Caco-2 (cell line): Measurements from ENCODE around the gene PRG2. TPM values are rescaled to one million over a fixed set of nuclear protein-coding genes. Genes with fewer than 3 reads are reported as not detected.

Source experiments
- BruUV-seq: library from RNA; stranded (reverse); fragments of 400-500 nt; replicated peaks from 2 replicates; lab custom pipeline; 2021; lab: Mats Ljungman, UMichigan
- CTCF ChIA-PET: fragments of 300-600 bp; sonication (Branson Sonifier 250); formaldehyde crosslinking; loops from one replicate; lab custom pipeline; 2022; ENCODE audit warnings: antibody characterized with exemption; lab: Charles Lee
- POLR2A ChIA-PET: fragments of 300-600 bp; sonication (Branson Sonifier 250); formaldehyde crosslinking; loops from one replicate; lab custom pipeline; 2022; ENCODE audit warnings: antibody characterized with exemption; lab: Charles Lee
- DNase-seq, 2 experiments: peaks; one replicate each; pipeline versions ENCODE4 v3.0.0 to v3.0.0-alpha.2; 2020 to 2022
- H3K27me3 ChIP-seq: replicated peaks from 2 replicates; pipeline ENCODE4 v1.6.0; 2011; ENCODE audit warnings: low read length; ENCODE audit not compliant: control insufficient read depth, insufficient read depth
- H3K36me3 ChIP-seq: 2 replicates; pipeline ENCODE4 v1.5.1; 2011; ENCODE audit warnings: low read length; ENCODE audit not compliant: control insufficient read depth, insufficient read depth
- H3K4me1 ChIP-seq: fragments of 250-450 bp; sonication (Bioruptor Pico); 2 replicates; pipeline ENCODE4 v1.5.1; 2020; ENCODE audit warnings: mild to moderate bottlenecking
- H3K4me3 ChIP-seq: 2 replicates; pipeline ENCODE4 v1.5.1; 2011; ENCODE audit warnings: low read depth, mild to moderate bottlenecking, control low read depth, low read length
- H3K9me3 ChIP-seq: fragments of 250-450 bp; sonication (Bioruptor Pico); 2 replicates; pipeline ENCODE4 v1.5.1; 2020; ENCODE audit warnings: mild to moderate bottlenecking, moderate library complexity
- H3K27ac Mint-ChIP-seq: one replicate; pipeline ENCODE4 v1.8.0; 2022; ENCODE audit warnings: mixed read lengths; ENCODE audit not compliant: unreplicated experiment
- H3K27me3 Mint-ChIP-seq: one replicate; pipeline ENCODE4 v1.8.0; 2022; ENCODE audit warnings: mixed read lengths; ENCODE audit not compliant: insufficient read depth, unreplicated experiment
- H3K36me3 Mint-ChIP-seq: one replicate; pipeline ENCODE4 v1.8.0; 2022; ENCODE audit warnings: mild to moderate bottlenecking, mixed read lengths; ENCODE audit not compliant: insufficient read depth, unreplicated experiment
- H3K4me1 Mint-ChIP-seq: one replicate; pipeline ENCODE4 v1.8.0; 2022; ENCODE audit warnings: low read depth, mixed read lengths; ENCODE audit not compliant: unreplicated experiment
- H3K4me3 Mint-ChIP-seq: one replicate; pipeline ENCODE4 v1.8.0; 2022; ENCODE audit warnings: mild to moderate bottlenecking, moderate library complexity, mixed read lengths; ENCODE audit not compliant: unreplicated experiment
- H3K9me3 Mint-ChIP-seq: one replicate; pipeline ENCODE4 v1.8.0; 2022; ENCODE audit warnings: mixed read lengths; ENCODE audit not compliant: unreplicated experiment
- intact Hi-C: fragments of 100-400 bp; cut with micrococcal nuclease; formaldehyde crosslinking; loops from one replicate; pipeline ENCODE4 v1.10.0; 2022; ENCODE audit not compliant: unreplicated experiment
- total RNA-seq: library from RNA; stranded (reverse); gene quantifications from 2 replicates; pipeline ENCODE4 v1.2.3, GENCODE V29; 2022
- TF ChIP-seq, protein P1 (sequence below), 2 experiments: fragments of 200-600 bp in 1 of 2; IDR thresholded peaks; 1 replicate in 1 of 2; 2 replicates in 1 of 2; pipeline versions ENCODE4 v1.5.1 to v1.8.0; 2011 to 2022; ENCODE audit warnings: antibody characterized with exemption in 1 of 2, control low read depth in 1 of 2, inconsistent platforms in 1 of 2, low read depth in 1 of 2, low read length in 1 of 2, mild to moderate bottlenecking in 1 of 2, moderate library complexity in 1 of 2; ENCODE audit not compliant: insufficient read depth in 1 of 2, severe bottlenecking in 1 of 2, unreplicated experiment in 1 of 2

PRG2 gene
- total RNA-seq, 1 experiment from 2014 or later, result not detected

DNA sequence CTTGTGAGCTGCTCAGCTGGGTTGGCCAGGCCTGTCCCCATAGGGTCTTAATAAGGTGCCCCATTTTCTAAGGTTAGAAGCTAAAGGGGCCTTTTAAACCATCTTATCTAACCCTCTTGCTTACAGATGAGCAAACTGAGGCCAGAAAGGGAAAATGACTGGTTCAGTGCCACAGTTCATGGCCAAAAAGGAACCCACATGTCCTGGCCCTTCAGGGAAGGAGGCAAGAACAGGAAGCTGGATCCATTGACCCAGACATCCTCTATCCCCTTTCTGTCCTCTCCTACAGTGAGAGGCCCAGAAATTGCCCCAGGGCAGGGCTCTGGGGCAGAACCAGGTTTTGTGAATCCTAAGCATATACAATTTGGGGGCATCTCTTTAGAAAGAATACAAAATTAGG is 19.5 kb downstream of the PRG2 start:
- CTCF ChIA-PET, result interaction anchor here (0.6 kb wide), 1 partner anchor 87 kb away, joined by 4 read pairs; no protein-coding TSS in a partner anchor
- DNase-seq, result no peak
- Histone ChIP-seq H3K4me1 (no peaks in the 10 kb centered on the region), H3K4me3 (no peak overlapping the region), H3K36me3 (no peaks in the 10 kb centered on the region), H3K9me3 (no peaks in the 10 kb centered on the region), H3K27me3 (no peaks in the 10 kb centered on the region)
- Mint-ChIP-seq H3K4me3 (no peak overlapping the region), H3K27me3 (no peaks in the 10 kb centered on the region), H3K9me3 (no peaks in the 10 kb centered on the region), H3K4me1 (no peaks in the 10 kb centered on the region), H3K36me3 (no peaks in the 10 kb centered on the region), H3K27ac (no peak overlapping the region)
- POLR2A ChIA-PET, result no interaction called here
- intact Hi-C loops, result no loop called here
- TF ChIP-seq, protein P1, sequence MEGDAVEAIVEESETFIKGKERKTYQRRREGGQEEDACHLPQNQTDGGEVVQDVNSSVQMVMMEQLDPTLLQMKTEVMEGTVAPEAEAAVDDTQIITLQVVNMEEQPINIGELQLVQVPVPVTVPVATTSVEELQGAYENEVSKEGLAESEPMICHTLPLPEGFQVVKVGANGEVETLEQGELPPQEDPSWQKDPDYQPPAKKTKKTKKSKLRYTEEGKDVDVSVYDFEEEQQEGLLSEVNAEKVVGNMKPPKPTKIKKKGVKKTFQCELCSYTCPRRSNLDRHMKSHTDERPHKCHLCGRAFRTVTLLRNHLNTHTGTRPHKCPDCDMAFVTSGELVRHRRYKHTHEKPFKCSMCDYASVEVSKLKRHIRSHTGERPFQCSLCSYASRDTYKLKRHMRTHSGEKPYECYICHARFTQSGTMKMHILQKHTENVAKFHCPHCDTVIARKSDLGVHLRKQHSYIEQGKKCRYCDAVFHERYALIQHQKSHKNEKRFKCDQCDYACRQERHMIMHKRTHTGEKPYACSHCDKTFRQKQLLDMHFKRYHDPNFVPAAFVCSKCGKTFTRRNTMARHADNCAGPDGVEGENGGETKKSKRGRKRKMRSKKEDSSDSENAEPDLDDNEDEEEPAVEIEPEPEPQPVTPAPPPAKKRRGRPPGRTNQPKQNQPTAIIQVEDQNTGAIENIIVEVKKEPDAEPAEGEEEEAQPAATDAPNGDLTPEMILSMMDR (IDR thresholded peaks at IDR 0.05; ENCODE audit: insufficient read depth in 1 of 2, low read depth in 1 of 2, low read length in 1 of 2, severe bottlenecking in 1 of 2, unreplicated experiment in 1 of 2), result no peak
- BruUV-seq, result no TSS peak

DNA sequence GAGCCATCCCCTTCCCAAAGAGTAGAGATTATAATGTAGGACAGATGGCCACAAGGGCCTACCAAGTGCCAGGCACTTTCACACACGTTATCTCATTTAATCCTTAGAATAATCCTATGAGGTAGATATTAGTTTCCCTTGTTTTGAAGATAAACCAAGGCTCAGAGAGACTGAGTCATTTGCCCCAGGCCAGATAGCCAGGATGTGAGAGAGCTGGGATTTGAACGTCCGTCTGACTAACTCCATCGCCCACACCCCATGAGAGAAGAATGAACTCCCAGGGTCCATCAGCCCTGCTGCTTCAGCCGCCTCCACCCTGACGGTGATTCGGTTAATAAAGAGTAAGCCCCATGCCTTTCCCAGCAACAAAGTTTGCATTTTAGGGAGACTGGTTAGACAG is 20.2 kb downstream of the PRG2 start:
- TF ChIP-seq, protein P1 (IDR thresholded peaks at IDR 0.05; ENCODE audit: insufficient read depth in 1 of 2, low read depth in 1 of 2, low read length in 1 of 2, severe bottlenecking in 1 of 2, unreplicated experiment in 1 of 2), result no peak
- no peaks in the 10 kb centered on the region for H3K4me1 ChIP-seq

DNA sequence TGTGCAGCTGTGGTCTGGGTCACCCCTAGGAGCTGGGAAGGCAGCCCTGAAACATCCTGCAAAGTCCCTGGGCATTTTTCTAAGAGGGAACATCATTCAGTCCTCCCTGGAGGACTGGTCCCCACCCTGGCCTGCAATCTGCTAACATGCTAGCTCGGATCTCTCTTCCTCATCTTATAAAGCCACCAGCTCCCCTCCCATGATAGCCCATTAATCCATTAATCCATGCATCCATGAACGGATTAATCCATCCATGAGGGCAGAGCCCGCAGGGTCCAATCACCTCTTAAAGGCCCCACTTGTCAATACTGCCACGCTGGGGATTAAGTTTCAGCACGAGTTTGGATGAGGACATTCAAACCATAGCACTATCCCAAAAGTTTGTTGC is 21.6 kb downstream of the PRG2 start:
- Histone ChIP-seq H3K4me3 (no peak overlapping the region), H3K27me3 (no peaks in the 10 kb centered on the region), H3K36me3 (no peaks in the 10 kb centered on the region), H3K9me3 (no peaks in the 10 kb centered on the region), H3K4me1 (no peaks in the 10 kb centered on the region)
- Mint-ChIP-seq H3K4me1 (no peaks in the 10 kb centered on the region), H3K36me3 (no peaks in the 10 kb centered on the region), H3K27me3 (no peaks in the 10 kb centered on the region), H3K27ac (no peak overlapping the region), H3K4me3 (no peak overlapping the region), H3K9me3 (no peaks in the 10 kb centered on the region)
- ChIA-PET CTCF (no interaction called here), POLR2A (no interaction called here)
- no TSS peak for BruUV-seq
- DNase-seq, result no peak
- TF ChIP-seq, protein P1 (IDR thresholded peaks at IDR 0.05; ENCODE audit: insufficient read depth in 1 of 2, low read depth in 1 of 2, low read length in 1 of 2, severe bottlenecking in 1 of 2, unreplicated experiment in 1 of 2), result no peak
- intact Hi-C loops, result no loop called here

More for the DNA sequence above, 20.2 kb downstream of the PRG2 start:
- no peaks in the 10 kb centered on the region for H3K36me3 Mint-ChIP-seq
- H3K4me3 Mint-ChIP-seq, result no peak overlapping the region
- H3K9me3 ChIP-seq, result no peaks in the 10 kb centered on the region
- DNase-seq, result no peak
- H3K27me3 Mint-ChIP-seq, result no peaks in the 10 kb centered on the region
- no peak overlapping the region for H3K27ac Mint-ChIP-seq
- no peaks in the 10 kb centered on the region for H3K36me3 ChIP-seq
- intact Hi-C loops, result no loop called here
- no peaks in the 10 kb centered on the region for H3K4me1 Mint-ChIP-seq
- H3K9me3 Mint-ChIP-seq, result no peaks in the 10 kb centered on the region
- no peaks in the 10 kb centered on the region for H3K27me3 ChIP-seq
- ChIA-PET POLR2A (no interaction called here), CTCF (no interaction called here)
- no peak overlapping the region for H3K4me3 ChIP-seq
- no TSS peak for BruUV-seq
